ENCODE results near the gene SERPIND1.

The SERPIND1 gene

DNA sequence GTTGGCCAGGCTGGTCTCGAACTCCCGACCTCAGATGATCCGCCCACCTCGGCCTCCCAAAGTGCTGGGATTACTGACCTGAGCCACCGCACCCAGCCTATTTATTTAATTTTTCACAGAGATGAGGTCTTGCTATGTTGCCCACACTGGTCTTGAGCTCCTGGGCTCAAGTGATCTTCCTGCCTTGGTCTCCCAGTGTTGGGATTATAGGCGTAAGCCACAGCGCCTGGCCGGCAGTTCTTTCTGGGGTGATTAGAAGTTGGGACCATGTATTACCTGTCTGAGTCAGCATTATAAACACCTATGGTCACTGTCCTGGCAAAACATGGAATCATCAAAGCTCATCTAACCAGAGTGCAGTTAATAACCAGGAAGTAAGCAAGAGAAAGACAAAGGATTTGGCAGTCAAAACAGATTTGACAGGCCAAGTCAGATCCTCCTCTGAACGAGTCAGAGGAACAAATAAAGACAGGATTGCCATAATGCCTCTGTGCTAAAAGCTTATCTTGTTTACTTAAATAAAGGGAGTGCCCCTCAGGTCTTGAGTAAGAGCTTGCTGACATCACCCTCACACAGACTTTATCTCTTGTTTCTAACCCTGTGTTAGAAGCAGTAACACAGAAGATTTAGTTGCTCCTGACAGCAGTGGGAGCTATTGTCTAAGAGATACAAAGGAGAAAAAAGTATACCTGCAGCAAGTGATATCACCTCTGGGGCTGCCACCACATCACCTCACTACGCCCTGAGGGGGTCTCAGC lies 3.7 kb downstream of the SERPIND1 start:
- H3K9ac ChIP-seq (ENCODE audit: low read length) = no peak overlapping the region
- no peaks in the 10 kb centered on the region for H3K9me2 ChIP-seq (replicated peaks; ENCODE audit: insufficient read depth, low read length)
- H4K20me1 ChIP-seq (ENCODE audit: insufficient read depth, low read length) = no peaks in the 10 kb centered on the region
- no peaks in the 10 kb centered on the region for H3K36me3 ChIP-seq (replicated peaks; ENCODE audit: insufficient read depth, low read length)
- DNase-seq = no peak
- no peak overlapping the region for H3K4me3 ChIP-seq (ENCODE audit: low read length)
- no peak overlapping the region for H3K4me2 ChIP-seq (ENCODE audit: low read depth, low read length)
- no peaks in the 10 kb centered on the region for H3K27me3 ChIP-seq (replicated peaks; ENCODE audit: insufficient read depth, low read length)
- H2AFZ ChIP-seq (ENCODE audit: low read length) = no peak overlapping the region
- no peaks in the 10 kb centered on the region for H3K4me1 ChIP-seq (ENCODE audit: low read length)
- no peak overlapping the region for H3K27ac ChIP-seq (ENCODE audit: low read length)
- no peak for TF ChIP-seq EZH2phosphoT487 (IDR thresholded peaks at IDR 0.05; ENCODE audit: low read length)
- TF ChIP-seq EZH2 (optimal IDR thresholded peaks at IDR 0.05; ENCODE audit: low read depth, low read length) = no peak
- TF ChIP-seq, protein P1, sequence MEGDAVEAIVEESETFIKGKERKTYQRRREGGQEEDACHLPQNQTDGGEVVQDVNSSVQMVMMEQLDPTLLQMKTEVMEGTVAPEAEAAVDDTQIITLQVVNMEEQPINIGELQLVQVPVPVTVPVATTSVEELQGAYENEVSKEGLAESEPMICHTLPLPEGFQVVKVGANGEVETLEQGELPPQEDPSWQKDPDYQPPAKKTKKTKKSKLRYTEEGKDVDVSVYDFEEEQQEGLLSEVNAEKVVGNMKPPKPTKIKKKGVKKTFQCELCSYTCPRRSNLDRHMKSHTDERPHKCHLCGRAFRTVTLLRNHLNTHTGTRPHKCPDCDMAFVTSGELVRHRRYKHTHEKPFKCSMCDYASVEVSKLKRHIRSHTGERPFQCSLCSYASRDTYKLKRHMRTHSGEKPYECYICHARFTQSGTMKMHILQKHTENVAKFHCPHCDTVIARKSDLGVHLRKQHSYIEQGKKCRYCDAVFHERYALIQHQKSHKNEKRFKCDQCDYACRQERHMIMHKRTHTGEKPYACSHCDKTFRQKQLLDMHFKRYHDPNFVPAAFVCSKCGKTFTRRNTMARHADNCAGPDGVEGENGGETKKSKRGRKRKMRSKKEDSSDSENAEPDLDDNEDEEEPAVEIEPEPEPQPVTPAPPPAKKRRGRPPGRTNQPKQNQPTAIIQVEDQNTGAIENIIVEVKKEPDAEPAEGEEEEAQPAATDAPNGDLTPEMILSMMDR (IDR thresholded peaks at IDR 0.05; ENCODE audit: low read length) = no peak
- H3K9me3 ChIP-seq (replicated peaks; ENCODE audit: insufficient read depth, low read length) = no peaks in the 10 kb centered on the region
- no peaks in the 10 kb centered on the region for H3F3A ChIP-seq (ENCODE audit: insufficient read depth, low read length)
- H3K79me2 ChIP-seq (ENCODE audit: low read length) = no peaks in the 10 kb centered on the region

- TF ChIP-seq EZH2 (optimal IDR thresholded peaks at IDR 0.05; ENCODE audit: low read depth, low read length) (no peak), EZH2phosphoT487 (IDR thresholded peaks at IDR 0.05; ENCODE audit: low read length) (no peak)
- TF ChIP-seq, protein P1 (IDR thresholded peaks at IDR 0.05; ENCODE audit: low read length) = no peak
- Histone ChIP-seq H3K27ac (ENCODE audit: low read length) (no peak overlapping the region), H3K4me1 (ENCODE audit: low read length) (no peaks in the 10 kb centered on the region), H3F3A (ENCODE audit: insufficient read depth, low read length) (no peaks in the 10 kb centered on the region), H3K9me2 (replicated peaks; ENCODE audit: insufficient read depth, low read length) (no peaks in the 10 kb centered on the region), H2AFZ (ENCODE audit: low read length) (no peak overlapping the region), H3K27me3 (replicated peaks; ENCODE audit: insufficient read depth, low read length) (no peaks in the 10 kb centered on the region), H3K36me3 (replicated peaks; ENCODE audit: insufficient read depth, low read length) (no peaks in the 10 kb centered on the region), H3K9ac (ENCODE audit: low read length) (no peak overlapping the region), H3K4me3 (ENCODE audit: low read length) (no peak overlapping the region), H3K79me2 (ENCODE audit: low read length) (no peaks in the 10 kb centered on the region), H3K9me3 (replicated peaks; ENCODE audit: insufficient read depth, low read length) (no peaks in the 10 kb centered on the region), H4K20me1 (ENCODE audit: insufficient read depth, low read length) (no peaks in the 10 kb centered on the region), H3K4me2 (ENCODE audit: low read depth, low read length) (no peak overlapping the region)
- DNase-seq = no peak
These were observed 5.3 kb downstream of the SERPIND1 start for GRCh38 chr22:20779014-20779817.

GRCh38 chr22:20779818-20780158 lies 5.9 kb downstream of the SERPIND1 start:
- no peaks in the 10 kb centered on the region for H3K9me2 ChIP-seq (replicated peaks; ENCODE audit: insufficient read depth, low read length)
- DNase-seq = no peak

More at GRCh38 chr22:20779818-20780158, 5.9 kb downstream of the SERPIND1 start:
- no peak overlapping the region for H3K4me3 ChIP-seq (ENCODE audit: low read length)
- H3K9me3 ChIP-seq (replicated peaks; ENCODE audit: insufficient read depth, low read length) = no peaks in the 10 kb centered on the region
- H2AFZ ChIP-seq (ENCODE audit: low read length) = no peak overlapping the region
- H3K4me1 ChIP-seq (ENCODE audit: low read length) = no peaks in the 10 kb centered on the region
- no peaks in the 10 kb centered on the region for H3K36me3 ChIP-seq (replicated peaks; ENCODE audit: insufficient read depth, low read length)
- no peaks in the 10 kb centered on the region for H3K79me2 ChIP-seq (ENCODE audit: low read length)
- H3K27me3 ChIP-seq (replicated peaks; ENCODE audit: insufficient read depth, low read length) = no peaks in the 10 kb centered on the region
- TF ChIP-seq EZH2 (optimal IDR thresholded peaks at IDR 0.05; ENCODE audit: low read depth, low read length) (no peak), EZH2phosphoT487 (IDR thresholded peaks at IDR 0.05; ENCODE audit: low read length) (no peak)
- TF ChIP-seq, protein P1 (IDR thresholded peaks at IDR 0.05; ENCODE audit: low read length) = no peak
- no peak overlapping the region for H3K27ac ChIP-seq (ENCODE audit: low read length)
- H3K4me2 ChIP-seq (ENCODE audit: low read depth, low read length) = no peak overlapping the region
- no peaks in the 10 kb centered on the region for H3F3A ChIP-seq (ENCODE audit: insufficient read depth, low read length)
- no peak overlapping the region for H3K9ac ChIP-seq (ENCODE audit: low read length)
- H4K20me1 ChIP-seq (ENCODE audit: insufficient read depth, low read length) = no peaks in the 10 kb centered on the region
